GM13976 (cell line): ENCODE results near the gene CEP112.

Experiments
- DNase-seq: peaks from one replicate; pipeline ENCODE4 v3.0.0; 2012; ENCODE audit warnings: low spot score
- CTCF ChIP-seq: IDR thresholded peaks from 2 replicates; pipeline ENCODE4 v1.5.1; 2012; ENCODE audit warnings: borderline replicate concordance, mild to moderate bottlenecking; ENCODE audit not compliant: insufficient read depth; ENCODE audit errors: extremely low read depth, missing control alignments, control extremely low read depth
- in situ Hi-C: fragments of 300-500 bp; cut with MboI; formaldehyde crosslinking; loops from one replicate; pipeline ENCODE4 v1.12.0; 2022; ENCODE audit warnings: low sequenced_read_pairs, mixed read lengths, inconsistent platforms; ENCODE audit not compliant: unreplicated experiment

The CEP112 gene

GRCh38 chr17:65627891-65628643, 563.9 kb downstream of the CEP112 start:
- no peak for DNase-seq
- in situ Hi-C loops: no loop called here

GRCh38 chr17:65627108-65627507, 564.8 kb downstream of the CEP112 start:
- no peak for TF ChIP-seq CTCF
- in situ Hi-C loops: no loop called here
- DNase-seq: no peak

More at GRCh38 chr17:65627891-65628643, 563.9 kb downstream of the CEP112 start:
- TF ChIP-seq CTCF: no peak

GRCh38 chr17:65626451-65626850, 565.5 kb downstream of the CEP112 start:
- no peak for TF ChIP-seq CTCF
- no peak for DNase-seq
- in situ Hi-C loops: no loop called here

DNA sequence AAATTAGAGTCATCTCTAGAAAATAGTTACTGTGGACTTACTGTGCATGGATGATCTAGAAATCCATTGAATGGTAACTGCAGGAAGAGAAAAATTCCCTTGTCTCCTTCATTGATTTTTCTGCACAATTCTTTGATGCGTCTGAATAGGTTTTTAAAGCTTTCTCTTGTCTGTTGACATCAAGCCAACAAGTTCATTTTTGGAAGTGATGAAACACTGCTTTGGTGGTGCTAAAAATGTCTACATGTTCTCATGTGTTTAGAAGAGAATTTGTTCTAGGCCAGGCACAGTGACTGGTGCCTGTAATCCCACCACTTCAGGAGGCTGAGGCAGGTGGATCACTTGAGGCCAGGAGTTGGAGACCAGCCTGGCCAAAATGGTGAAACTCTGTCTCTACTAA, 573.4 kb downstream of the CEP112 start:
- in situ Hi-C loops: no loop called here
- TF ChIP-seq CTCF: no peak
- no peak for DNase-seq

DNA sequence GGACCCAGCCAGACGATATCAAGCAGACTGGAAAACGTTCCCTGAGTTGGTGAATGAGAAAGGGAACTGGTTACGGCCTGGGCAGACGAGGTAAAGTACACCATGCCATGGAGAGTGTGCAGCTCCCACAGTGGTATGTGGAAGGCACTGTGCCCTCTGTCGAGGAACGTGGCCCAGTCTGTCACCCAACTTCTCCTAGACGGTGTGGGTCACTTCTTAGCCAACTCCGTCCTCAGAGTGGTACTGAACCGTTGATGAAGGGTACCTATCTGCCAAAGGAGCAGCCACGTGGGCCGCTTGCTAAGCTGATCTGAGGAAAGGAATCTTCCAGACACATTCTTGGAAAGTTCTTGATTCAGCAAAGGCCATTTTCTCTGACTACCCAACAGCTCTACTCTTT, 574.4 kb downstream of the CEP112 start:
- no peak for TF ChIP-seq CTCF
- in situ Hi-C loops: no loop called here
- DNase-seq: no peak

DNA sequence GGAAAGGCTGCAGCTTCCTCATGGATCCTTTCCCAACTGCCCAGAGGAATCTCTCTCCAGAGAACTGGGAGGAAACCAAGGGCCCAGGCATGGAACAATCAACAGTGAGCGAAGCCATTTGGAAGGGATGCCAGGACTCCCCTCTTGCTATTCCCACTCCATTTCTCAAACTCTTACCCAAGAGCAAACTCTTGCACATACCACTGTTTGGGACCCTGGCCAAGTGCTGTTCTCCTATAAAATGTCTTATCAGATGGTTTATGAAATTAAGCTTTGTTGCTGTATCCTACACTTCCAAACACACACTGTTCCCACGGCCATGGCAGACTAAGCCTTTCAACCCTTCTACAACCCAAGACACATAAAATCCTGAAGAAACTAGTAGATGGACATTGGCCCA, 582.2 kb downstream of the CEP112 start:
- no peak for TF ChIP-seq CTCF
- no peak for DNase-seq
- in situ Hi-C loops: no loop called here
